Caki2 (cell line): ENCODE data around the gene DENND6B. TPM values are rescaled to one million over a fixed set of nuclear protein-coding genes. Genes with fewer than 3 reads are reported as not detected.

ENCODE experiments used
- DNase-seq: peaks from one replicate; pipeline ENCODE4 v3.0.0-alpha.2; 2015; ENCODE audit warnings: low read depth
- in situ Hi-C: cut with HindIII; loops from 2 replicates; pipeline ENCODE4 v1.10.0; 2016; ENCODE audit warnings: low sequenced_read_pairs, low pct_unique_long_range_greater_than_20kb, mixed read lengths
- total RNA-seq: library from RNA; depleted of rRNA; stranded (reverse); fragments of >200 nt; shearing (Covaris generic); gene quantifications from 2 replicates; pipeline ENCODE4 v1.2.3, GENCODE V29; 2014; ENCODE audit warnings: low replicate concordance

DENND6B gene
- total RNA-seq, 1 experiment from 2014 or later, result 24.4 TPM

GRCh38 chr22:50297510-50298265, 29.1 kb downstream of the DENND6B start:
- no peak for DNase-seq
- in situ Hi-C loops, result no loop called here

- no peak for DNase-seq
- in situ Hi-C loops, result no loop called here
These were observed 29.9 kb downstream of the DENND6B start for GRCh38 chr22:50296658-50297490.

GRCh38 chr22:50294319-50294656, 32.5 kb downstream of the DENND6B start:
- in situ Hi-C loops, result no loop called here
- DNase-seq, result no peak

GRCh38 chr22:50293441-50294318, 33.1 kb downstream of the DENND6B start:
- DNase-seq, result peak; percentile 77
- in situ Hi-C loops, result no loop called here

GRCh38 chr22:50292643-50293440, 34.0 kb downstream of the DENND6B start:
- peak; percentile 54 for DNase-seq
- in situ Hi-C loops, result no loop called here

GRCh38 chr22:50289942-50290630, 36.7 kb downstream of the DENND6B start:
- no peak for DNase-seq
- in situ Hi-C loops, result no loop called here

GRCh38 chr22:50289151-50289941, 37.5 kb downstream of the DENND6B start:
- in situ Hi-C loops, result no loop called here
- DNase-seq, result no peak

GRCh38 chr22:50287731-50288130, 39.1 kb downstream of the DENND6B start:
- in situ Hi-C loops, result no loop called here
- DNase-seq, result no peak

- in situ Hi-C loops, result no loop called here
- DNase-seq, result no peak
These were observed 40.0 kb downstream of the DENND6B start for GRCh38 chr22:50286701-50287318.

- in situ Hi-C loops, result no loop called here
- no peak for DNase-seq
These were observed 40.5 kb downstream of the DENND6B start for GRCh38 chr22:50286275-50286674.

GRCh38 chr22:50285568-50286229, 41.1 kb downstream of the DENND6B start:
- DNase-seq, result no peak
- in situ Hi-C loops, result no loop called here

GRCh38 chr22:50284479-50284878, 42.3 kb downstream of the DENND6B start:
- no peak for DNase-seq
- in situ Hi-C loops, result no loop called here

- in situ Hi-C loops, result no loop called here
- no peak for DNase-seq
These were observed 43.0 kb downstream of the DENND6B start for GRCh38 chr22:50283821-50284220.

- in situ Hi-C loops, result no loop called here
These were observed 44.3 kb downstream of the DENND6B start for GRCh38 chr22:50282361-50283155.

GRCh38 chr22:50281957-50282356, 44.9 kb downstream of the DENND6B start:
- DNase-seq, result no peak
- in situ Hi-C loops, result no loop called here

More at GRCh38 chr22:50282361-50283155, 44.3 kb downstream of the DENND6B start:
- peak; percentile 88 for DNase-seq
